HL-60 (cell line): ENCODE data around the gene MPEG1.

ENCODE experiments used
- CTCF ChIP-seq: IDR thresholded peaks from one replicate; pipeline ENCODE4 v1.5.1; 2011; ENCODE audit warnings: low read length, control low read depth, inconsistent platforms; ENCODE audit not compliant: insufficient read depth
- GABPA ChIP-seq: IDR thresholded peaks from 2 replicates; pipeline ENCODE4 v1.6.1; 2012; ENCODE audit warnings: low read depth
- POLR2AphosphoS5 ChIP-seq: IDR thresholded peaks from 2 replicates; pipeline ENCODE4 v1.6.1; 2012; ENCODE audit warnings: low read depth
- SPI1 ChIP-seq: IDR thresholded peaks from 2 replicates; pipeline ENCODE4 v1.6.1; 2012; ENCODE audit warnings: low read depth, mild to moderate bottlenecking, borderline replicate concordance
- TF ChIP-seq, protein P1 (sequence below): IDR thresholded peaks from 2 replicates; pipeline ENCODE4 v1.6.1; 2012; ENCODE audit warnings: low read depth; ENCODE audit not compliant: insufficient replicate concordance

DNA sequence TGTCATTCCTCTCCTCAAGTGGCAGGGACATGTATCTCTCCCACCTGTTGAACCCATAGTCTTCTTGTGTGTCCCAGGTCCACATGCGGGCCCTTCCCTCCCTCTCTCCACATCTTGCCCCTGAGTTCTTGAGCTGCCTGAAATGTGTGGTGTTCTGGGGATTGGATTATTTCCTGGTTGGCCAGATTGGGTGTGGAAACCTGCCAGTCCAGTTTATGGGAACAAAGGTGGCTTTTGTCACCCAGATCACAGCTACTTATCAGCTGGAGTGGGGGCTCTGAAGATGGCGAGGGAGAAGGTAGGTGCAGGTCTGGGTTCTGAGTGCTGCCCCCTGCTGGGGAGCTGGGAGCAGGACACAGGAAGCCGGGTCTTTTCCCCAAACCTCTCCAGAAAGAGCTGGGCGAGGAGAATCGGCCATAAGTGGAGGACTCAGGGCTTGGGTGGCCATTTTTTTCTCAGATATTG, 26.6 kb downstream of the MPEG1 start:
- peak; percentile 21 for TF ChIP-seq CTCF
- TF ChIP-seq, protein P1, sequence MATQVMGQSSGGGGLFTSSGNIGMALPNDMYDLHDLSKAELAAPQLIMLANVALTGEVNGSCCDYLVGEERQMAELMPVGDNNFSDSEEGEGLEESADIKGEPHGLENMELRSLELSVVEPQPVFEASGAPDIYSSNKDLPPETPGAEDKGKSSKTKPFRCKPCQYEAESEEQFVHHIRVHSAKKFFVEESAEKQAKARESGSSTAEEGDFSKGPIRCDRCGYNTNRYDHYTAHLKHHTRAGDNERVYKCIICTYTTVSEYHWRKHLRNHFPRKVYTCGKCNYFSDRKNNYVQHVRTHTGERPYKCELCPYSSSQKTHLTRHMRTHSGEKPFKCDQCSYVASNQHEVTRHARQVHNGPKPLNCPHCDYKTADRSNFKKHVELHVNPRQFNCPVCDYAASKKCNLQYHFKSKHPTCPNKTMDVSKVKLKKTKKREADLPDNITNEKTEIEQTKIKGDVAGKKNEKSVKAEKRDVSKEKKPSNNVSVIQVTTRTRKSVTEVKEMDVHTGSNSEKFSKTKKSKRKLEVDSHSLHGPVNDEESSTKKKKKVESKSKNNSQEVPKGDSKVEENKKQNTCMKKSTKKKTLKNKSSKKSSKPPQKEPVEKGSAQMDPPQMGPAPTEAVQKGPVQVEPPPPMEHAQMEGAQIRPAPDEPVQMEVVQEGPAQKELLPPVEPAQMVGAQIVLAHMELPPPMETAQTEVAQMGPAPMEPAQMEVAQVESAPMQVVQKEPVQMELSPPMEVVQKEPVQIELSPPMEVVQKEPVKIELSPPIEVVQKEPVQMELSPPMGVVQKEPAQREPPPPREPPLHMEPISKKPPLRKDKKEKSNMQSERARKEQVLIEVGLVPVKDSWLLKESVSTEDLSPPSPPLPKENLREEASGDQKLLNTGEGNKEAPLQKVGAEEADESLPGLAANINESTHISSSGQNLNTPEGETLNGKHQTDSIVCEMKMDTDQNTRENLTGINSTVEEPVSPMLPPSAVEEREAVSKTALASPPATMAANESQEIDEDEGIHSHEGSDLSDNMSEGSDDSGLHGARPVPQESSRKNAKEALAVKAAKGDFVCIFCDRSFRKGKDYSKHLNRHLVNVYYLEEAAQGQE = no peak
- no peak for TF ChIP-seq SPI1
- TF ChIP-seq GABPA = no peak
- TF ChIP-seq POLR2AphosphoS5 = no peak
